K562 (cell line): Measurements from ENCODE around the gene PPFIBP2. TPM values are rescaled to one million over a fixed set of nuclear protein-coding genes. Genes with fewer than 3 reads are reported as not detected.

Source experiments
- CSDE1 ChIP-seq, 2 experiments: fragments of 450-650 bp; IDR thresholded peaks; 2 replicates each; pipeline ENCODE4 v1.6.1; 2016; ENCODE audit warnings: mild to moderate bottlenecking in 1 of 2
- IFI16 ChIP-seq: fragments of 250-450 bp; sonication (Bioruptor Pico); IDR thresholded peaks from 2 replicates; pipeline ENCODE4 v2.1.2; 2022; ENCODE audit warnings: mild to moderate bottlenecking, inconsistent platforms
- L3MBTL2 ChIP-seq: fragments of 450-650 bp; IDR thresholded peaks from 2 replicates; pipeline ENCODE4 v1.6.1; 2016; ENCODE audit warnings: mild to moderate bottlenecking, moderate library complexity
- RBBP5 ChIP-seq: fragments of 200-600 bp; sonication (generic); IDR thresholded peaks from 2 replicates; pipeline ENCODE4 v1.6.1; 2012; ENCODE audit warnings: borderline replicate concordance, mild to moderate bottlenecking, low read length, control low read depth, inconsistent platforms; ENCODE audit not compliant: insufficient read depth, poor library complexity, severe bottlenecking
- RFX1 ChIP-seq: fragments of 450-650 bp; IDR thresholded peaks from 2 replicates; pipeline ENCODE4 v1.6.1; 2016; ENCODE audit warnings: mild to moderate bottlenecking, moderate library complexity
- SMAD4 ChIP-seq: fragments of 250-450 bp; sonication (Bioruptor Pico); conservative IDR thresholded peaks from 2 replicates; pipeline ENCODE4 v1.8.0; 2021; ENCODE audit warnings: inconsistent platforms, mild to moderate bottlenecking, moderate library complexity
- ZNF408 ChIP-seq: fragments of 250-450 bp; sonication (Bioruptor Pico); IDR thresholded peaks from 2 replicates; pipeline ENCODE4 v1.4.0; 2020; ENCODE audit warnings: low read depth, mild to moderate bottlenecking, moderate library complexity
- ZNF717 ChIP-seq: fragments of 250-450 bp; sonication (Bioruptor Pico); IDR thresholded peaks from 2 replicates; pipeline ENCODE4 v1.5.0; 2021
- polyA plus RNA-seq, 8 experiments: library from polyadenylated mRNA; depleted of rRNA in 4 of 8; stranded (reverse) in 5 of 8; unstranded in 3 of 8; fragments of >200 nt; fragmentation: Nextera tagmentation in 2 of 8; fragmentation: Illumina TruSeq in 1 of 8; extraction: Ambion mirVana in 2 of 8; extraction: Trizol in 1 of 8; gene quantifications; 2 replicates each; pipeline versions ENCODE4 v1.2.1 to v1.2.3, GENCODE V29; 2011 to 2014; ENCODE audit warnings: inconsistent platforms in 1 of 8, missing spikeins in 1 of 8
- total RNA-seq, 7 experiments: library from RNA; depleted of rRNA in 6 of 7; stranded (reverse); fragments of >200 nt in 6 of 7; fragmentation: Illumina TruSeq in 2 of 7; extraction: Trizol in 2 of 7; gene quantifications; 2 replicates each; pipeline versions ENCODE4 v1.2.1 to v1.2.3, GENCODE V29; 2011 to 2021; ENCODE audit warnings: low replicate concordance in 1 of 7
- TF ChIP-seq, protein P1 (sequence below): fragments of 250-450 bp; sonication (Bioruptor Pico); IDR thresholded peaks from 2 replicates; pipeline ENCODE4 v1.4.0; 2020; ENCODE audit warnings: mild to moderate bottlenecking
- TF ChIP-seq, protein P2 (sequence below): fragments of 450-650 bp; formaldehyde crosslinking; IDR thresholded peaks from 2 replicates; pipeline ENCODE4 v1.4.0; 2020; ENCODE audit warnings: mild to moderate bottlenecking, moderate library complexity
- TF ChIP-seq, protein P3 (sequence below): sonication (generic); formaldehyde crosslinking; IDR thresholded peaks from 2 replicates; pipeline ENCODE4 v1.4.0; 2020; ENCODE audit warnings: mild to moderate bottlenecking, missing genetic modification reagents

Gene PPFIBP2
- total and polyA plus RNA-seq, 9 of the 15 experiments (the other 6 are each of a cell fraction or from before 2014, with no cell fraction given): 0.18 to 3.4 (median 1.2) TPM

DNA sequence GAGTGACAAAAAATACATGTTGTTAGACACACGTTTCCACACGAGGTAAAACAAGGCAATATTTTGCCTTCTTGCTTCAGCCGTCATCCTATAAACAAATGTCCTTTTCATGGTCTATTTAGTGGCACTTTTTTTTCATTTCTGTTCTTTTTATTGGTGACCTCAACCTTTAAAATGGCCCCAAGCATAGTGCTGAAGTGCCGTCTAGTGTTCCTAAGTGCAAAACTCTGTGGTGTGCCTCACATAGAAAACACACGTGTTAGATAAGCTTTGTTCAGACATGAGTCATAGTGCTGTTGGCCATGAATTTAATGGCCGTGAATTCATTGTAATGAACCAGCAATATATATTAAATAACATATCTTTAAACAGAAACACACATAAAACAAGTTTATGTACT, 176.8 kb downstream of the PPFIBP2 start (continued):
- TF ChIP-seq, protein P1, sequence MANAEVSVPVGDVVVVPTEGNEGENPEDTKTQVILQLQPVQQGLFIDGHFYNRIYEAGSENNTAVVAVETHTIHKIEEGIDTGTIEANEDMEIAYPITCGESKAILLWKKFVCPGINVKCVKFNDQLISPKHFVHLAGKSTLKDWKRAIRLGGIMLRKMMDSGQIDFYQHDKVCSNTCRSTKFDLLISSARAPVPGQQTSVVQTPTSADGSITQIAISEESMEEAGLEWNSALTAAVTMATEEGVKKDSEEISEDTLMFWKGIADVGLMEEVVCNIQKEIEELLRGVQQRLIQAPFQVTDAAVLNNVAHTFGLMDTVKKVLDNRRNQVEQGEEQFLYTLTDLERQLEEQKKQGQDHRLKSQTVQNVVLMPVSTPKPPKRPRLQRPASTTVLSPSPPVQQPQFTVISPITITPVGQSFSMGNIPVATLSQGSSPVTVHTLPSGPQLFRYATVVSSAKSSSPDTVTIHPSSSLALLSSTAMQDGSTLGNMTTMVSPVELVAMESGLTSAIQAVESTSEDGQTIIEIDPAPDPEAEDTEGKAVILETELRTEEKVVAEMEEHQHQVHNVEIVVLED (CRISPR knock-in tag): no peak
- TF ChIP-seq RBBP5: no peak
- TF ChIP-seq IFI16 (CRISPR knock-in tag): no peak
- TF ChIP-seq, protein P2, sequence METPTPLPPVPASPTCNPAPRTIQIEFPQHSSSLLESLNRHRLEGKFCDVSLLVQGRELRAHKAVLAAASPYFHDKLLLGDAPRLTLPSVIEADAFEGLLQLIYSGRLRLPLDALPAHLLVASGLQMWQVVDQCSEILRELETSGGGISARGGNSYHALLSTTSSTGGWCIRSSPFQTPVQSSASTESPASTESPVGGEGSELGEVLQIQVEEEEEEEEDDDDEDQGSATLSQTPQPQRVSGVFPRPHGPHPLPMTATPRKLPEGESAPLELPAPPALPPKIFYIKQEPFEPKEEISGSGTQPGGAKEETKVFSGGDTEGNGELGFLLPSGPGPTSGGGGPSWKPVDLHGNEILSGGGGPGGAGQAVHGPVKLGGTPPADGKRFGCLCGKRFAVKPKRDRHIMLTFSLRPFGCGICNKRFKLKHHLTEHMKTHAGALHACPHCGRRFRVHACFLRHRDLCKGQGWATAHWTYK: no peak
- no peak for TF ChIP-seq CSDE1 (IDR thresholded peaks at IDR 0.05)
- no peak for TF ChIP-seq RFX1
- TF ChIP-seq ZNF717 (CRISPR knock-in tag): no peak
- no peak for TF ChIP-seq L3MBTL2
- TF ChIP-seq ZNF408 (CRISPR knock-in tag): no peak
- TF ChIP-seq SMAD4: no peak
- TF ChIP-seq, protein P3, sequence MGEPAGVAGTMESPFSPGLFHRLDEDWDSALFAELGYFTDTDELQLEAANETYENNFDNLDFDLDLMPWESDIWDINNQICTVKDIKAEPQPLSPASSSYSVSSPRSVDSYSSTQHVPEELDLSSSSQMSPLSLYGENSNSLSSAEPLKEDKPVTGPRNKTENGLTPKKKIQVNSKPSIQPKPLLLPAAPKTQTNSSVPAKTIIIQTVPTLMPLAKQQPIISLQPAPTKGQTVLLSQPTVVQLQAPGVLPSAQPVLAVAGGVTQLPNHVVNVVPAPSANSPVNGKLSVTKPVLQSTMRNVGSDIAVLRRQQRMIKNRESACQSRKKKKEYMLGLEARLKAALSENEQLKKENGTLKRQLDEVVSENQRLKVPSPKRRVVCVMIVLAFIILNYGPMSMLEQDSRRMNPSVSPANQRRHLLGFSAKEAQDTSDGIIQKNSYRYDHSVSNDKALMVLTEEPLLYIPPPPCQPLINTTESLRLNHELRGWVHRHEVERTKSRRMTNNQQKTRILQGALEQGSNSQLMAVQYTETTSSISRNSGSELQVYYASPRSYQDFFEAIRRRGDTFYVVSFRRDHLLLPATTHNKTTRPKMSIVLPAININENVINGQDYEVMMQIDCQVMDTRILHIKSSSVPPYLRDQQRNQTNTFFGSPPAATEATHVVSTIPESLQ: no peak
